ENCODE measurements around the gene UBE2V1. TPM values are rescaled to one million over a fixed set of nuclear protein-coding genes. Genes with fewer than 3 reads are reported as not detected.

UBE2V1 gene
- polyA plus RNA-seq, 2 of the 4 experiments (the other 2 are of a cell fraction), result 129 to 141 TPM

DNA sequence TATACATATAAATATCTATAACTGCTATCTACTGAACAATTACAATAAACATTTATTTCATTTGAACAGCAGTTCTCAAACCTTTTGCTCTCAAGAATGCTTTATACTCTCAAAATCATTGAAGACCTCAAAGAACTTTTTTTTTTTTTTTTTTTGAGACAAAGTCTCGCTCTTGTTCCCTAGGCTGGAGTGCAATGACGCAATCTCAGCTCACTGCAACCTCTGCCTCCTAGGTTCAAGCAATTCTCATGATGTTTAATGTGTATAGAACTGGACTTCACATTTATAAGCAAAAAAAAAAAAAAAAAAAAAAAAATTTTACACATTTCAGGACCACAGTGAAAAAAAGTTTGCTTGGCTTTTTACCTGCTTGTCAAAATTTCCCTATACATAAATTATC, 11.7 kb downstream of the UBE2V1 start:
- FAIRE-seq, result no peak
- Histone ChIP-seq H3K4me2 (no peak overlapping the region), H3K4me3 (no peak overlapping the region), H3K4me1 (peaks cover 54% of the 10 kb centered on the region), H3K9me3 (no peaks in the 10 kb centered on the region), H3K27ac (no peak overlapping the region)
- WGBS (ENCODE audit: missing lambda C conversion rate), result 94% methylated on average over 2 of the region's 2 CpGs
- TF ChIP-seq POLR2AphosphoS2 (conservative IDR thresholded peaks at IDR 0.05; ENCODE audit: low read length), result no peak
- no peak for TF ChIP-seq HOXA7 (CRISPR knock-in tag; IDR thresholded peaks at IDR 0.05)
- peak in 1 of 2 experiments; percentile 30; a peak in 2 of 4 replicates for TF ChIP-seq CEBPB (IDR thresholded peaks at IDR 0.05)
- TF ChIP-seq, protein P1, sequence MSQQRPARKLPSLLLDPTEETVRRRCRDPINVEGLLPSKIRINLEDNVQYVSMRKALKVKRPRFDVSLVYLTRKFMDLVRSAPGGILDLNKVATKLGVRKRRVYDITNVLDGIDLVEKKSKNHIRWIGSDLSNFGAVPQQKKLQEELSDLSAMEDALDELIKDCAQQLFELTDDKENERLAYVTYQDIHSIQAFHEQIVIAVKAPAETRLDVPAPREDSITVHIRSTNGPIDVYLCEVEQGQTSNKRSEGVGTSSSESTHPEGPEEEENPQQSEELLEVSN (IDR thresholded peaks at IDR 0.05; ENCODE audit: borderline replicate concordance, low read depth), result no peak
- TF ChIP-seq CBX2 (IDR thresholded peaks at IDR 0.05; ENCODE audit: borderline replicate concordance, low read depth), result no peak
- TF ChIP-seq EHF (CRISPR knock-in tag; IDR thresholded peaks at IDR 0.05), result no peak
- TF ChIP-seq FOXS1 (CRISPR knock-in tag; IDR thresholded peaks at IDR 0.05), result no peak
- no peak for TF ChIP-seq KDM1A (IDR thresholded peaks at IDR 0.05; ENCODE audit: low read depth)
- ChIA-PET CTCF (interaction anchor here (0.6 to 8.7 kb wide), 6 partner anchors 11 to 449 kb away, joined by 3 to 76 read pairs (median 5); partner anchors contain the start of gene UBE2V1), POLR2A (no interaction called here)
- no peak for DNase-seq (ENCODE audit: low read depth in 1 of 2, low spot score in 1 of 2)
- ATAC-seq, result no peak

DNA sequence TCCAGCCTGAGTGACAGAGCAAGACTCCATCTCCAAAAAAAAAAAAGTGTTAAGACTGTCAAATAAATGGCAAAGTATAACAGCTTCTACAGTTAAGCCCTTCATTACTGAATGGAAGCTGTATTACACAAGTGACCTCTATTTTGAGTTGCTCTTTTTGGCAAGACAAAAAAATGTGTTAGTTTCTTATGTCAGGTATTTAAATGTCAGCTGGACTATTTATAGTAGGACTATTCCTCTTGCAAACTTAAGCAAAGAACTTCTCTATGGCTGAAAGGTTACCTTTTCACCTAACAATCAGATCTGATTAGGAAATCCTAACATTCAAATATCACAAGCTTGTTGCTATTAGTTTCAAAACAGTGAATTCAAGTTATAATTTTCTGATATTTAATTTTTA, 12.4 kb downstream of the UBE2V1 start:
- peaks cover 49% of the 10 kb centered on the region for H3K4me1 ChIP-seq
- TF ChIP-seq MAFK (IDR thresholded peaks at IDR 0.05; ENCODE audit: partially characterized antibody) (no peak), SREBF2 (IDR thresholded peaks at IDR 0.05) (no peak), RCOR1 (IDR thresholded peaks at IDR 0.05; ENCODE audit: low read depth, low read length) (no peak), RNF2 (IDR thresholded peaks at IDR 0.05; ENCODE audit: borderline replicate concordance, low read depth) (no peak), CBX8 (IDR thresholded peaks at IDR 0.05) (no peak), CEBPB (IDR thresholded peaks at IDR 0.05) (no peak), FOXS1 (CRISPR knock-in tag; IDR thresholded peaks at IDR 0.05) (no peak), TFCP2L1 (CRISPR knock-in tag; IDR thresholded peaks at IDR 0.05) (no peak), POLR2AphosphoS2 (conservative IDR thresholded peaks at IDR 0.05; ENCODE audit: low read length) (no peak), ZSCAN20 (CRISPR knock-in tag; IDR thresholded peaks at IDR 0.05) (no peak), HES2 (IDR thresholded peaks at IDR 0.05) (no peak), CHD4 (IDR thresholded peaks at IDR 0.05; ENCODE audit: borderline replicate concordance) (no peak), CTCF (IDR thresholded peaks at IDR 0.05) (no peak), PHF8 (IDR thresholded peaks at IDR 0.05; ENCODE audit: borderline replicate concordance, low read depth) (no peak), JUN (IDR thresholded peaks at IDR 0.05) (no peak)
- TF ChIP-seq, protein P2, sequence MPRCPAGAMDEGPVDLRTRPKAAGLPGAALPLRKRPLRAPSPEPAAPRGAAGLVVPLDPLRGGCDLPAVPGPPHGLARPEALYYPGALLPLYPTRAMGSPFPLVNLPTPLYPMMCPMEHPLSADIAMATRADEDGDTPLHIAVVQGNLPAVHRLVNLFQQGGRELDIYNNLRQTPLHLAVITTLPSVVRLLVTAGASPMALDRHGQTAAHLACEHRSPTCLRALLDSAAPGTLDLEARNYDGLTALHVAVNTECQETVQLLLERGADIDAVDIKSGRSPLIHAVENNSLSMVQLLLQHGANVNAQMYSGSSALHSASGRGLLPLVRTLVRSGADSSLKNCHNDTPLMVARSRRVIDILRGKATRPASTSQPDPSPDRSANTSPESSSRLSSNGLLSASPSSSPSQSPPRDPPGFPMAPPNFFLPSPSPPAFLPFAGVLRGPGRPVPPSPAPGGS (IDR thresholded peaks at IDR 0.05), result no peak
- TF ChIP-seq, protein P3, sequence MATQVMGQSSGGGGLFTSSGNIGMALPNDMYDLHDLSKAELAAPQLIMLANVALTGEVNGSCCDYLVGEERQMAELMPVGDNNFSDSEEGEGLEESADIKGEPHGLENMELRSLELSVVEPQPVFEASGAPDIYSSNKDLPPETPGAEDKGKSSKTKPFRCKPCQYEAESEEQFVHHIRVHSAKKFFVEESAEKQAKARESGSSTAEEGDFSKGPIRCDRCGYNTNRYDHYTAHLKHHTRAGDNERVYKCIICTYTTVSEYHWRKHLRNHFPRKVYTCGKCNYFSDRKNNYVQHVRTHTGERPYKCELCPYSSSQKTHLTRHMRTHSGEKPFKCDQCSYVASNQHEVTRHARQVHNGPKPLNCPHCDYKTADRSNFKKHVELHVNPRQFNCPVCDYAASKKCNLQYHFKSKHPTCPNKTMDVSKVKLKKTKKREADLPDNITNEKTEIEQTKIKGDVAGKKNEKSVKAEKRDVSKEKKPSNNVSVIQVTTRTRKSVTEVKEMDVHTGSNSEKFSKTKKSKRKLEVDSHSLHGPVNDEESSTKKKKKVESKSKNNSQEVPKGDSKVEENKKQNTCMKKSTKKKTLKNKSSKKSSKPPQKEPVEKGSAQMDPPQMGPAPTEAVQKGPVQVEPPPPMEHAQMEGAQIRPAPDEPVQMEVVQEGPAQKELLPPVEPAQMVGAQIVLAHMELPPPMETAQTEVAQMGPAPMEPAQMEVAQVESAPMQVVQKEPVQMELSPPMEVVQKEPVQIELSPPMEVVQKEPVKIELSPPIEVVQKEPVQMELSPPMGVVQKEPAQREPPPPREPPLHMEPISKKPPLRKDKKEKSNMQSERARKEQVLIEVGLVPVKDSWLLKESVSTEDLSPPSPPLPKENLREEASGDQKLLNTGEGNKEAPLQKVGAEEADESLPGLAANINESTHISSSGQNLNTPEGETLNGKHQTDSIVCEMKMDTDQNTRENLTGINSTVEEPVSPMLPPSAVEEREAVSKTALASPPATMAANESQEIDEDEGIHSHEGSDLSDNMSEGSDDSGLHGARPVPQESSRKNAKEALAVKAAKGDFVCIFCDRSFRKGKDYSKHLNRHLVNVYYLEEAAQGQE (IDR thresholded peaks at IDR 0.05), result no peak
- no peak overlapping the region for H3K4me3 ChIP-seq
- H3K9me3 ChIP-seq, result no peaks in the 10 kb centered on the region
- H3K27ac ChIP-seq, result no peak overlapping the region
- POLR2A ChIA-PET, result no interaction called here
- no peak overlapping the region for H3K4me2 ChIP-seq
- CTCF ChIA-PET, result interaction anchor here (0.6 to 8.7 kb wide), 8 partner anchors 11 to 450 kb away, joined by 3 to 76 read pairs (median 4); partner anchors contain the start of gene UBE2V1
- DNase-seq (ENCODE audit: low read depth in 1 of 2, low spot score in 1 of 2) (no peak), FAIRE-seq (no peak), ATAC-seq (no peak)
